Naive thymus-derived CD4-positive, alpha-beta T cell (primary cell): ENCODE results near the gene GZMA. TPM values are rescaled to one million over a fixed set of nuclear protein-coding genes. Genes with fewer than 3 reads are reported as not detected.
"Not testable (repeated sequence)": the region's sequence is repeated elsewhere in the genome, so short reads cannot be mapped to it uniquely, and the experiment has no call there.

Experiments
- ATAC-seq: fragments of 150-1000 bp; cut with Tn5 transposase; 2 replicates; pipeline ENCODE4 v1.10.0; 2021; ENCODE audit warnings: mild to moderate bottlenecking, moderate library complexity
- CTCF ChIA-PET: fragments of 350-600 bp; sonication (Branson Sonifier 250); formaldehyde crosslinking; loops from one replicate; lab custom pipeline; 2021; ENCODE audit warnings: antibody characterized with exemption; lab: Charles Lee
- POLR2A ChIA-PET: fragments of 350-600 bp; sonication (Branson Sonifier 250); formaldehyde crosslinking; loops from one replicate; lab custom pipeline; 2021; ENCODE audit warnings: antibody characterized with exemption, inconsistent platforms; lab: Charles Lee
- DNase-seq, 9 donors: peaks; one replicate each; pipeline versions ENCODE4 v3.0.0 to v3.0.0-alpha.2; 2020 to 2022; ENCODE audit warnings: mixed read lengths in 1 of 9
- H3K27ac ChIP-seq: one replicate; pipeline ENCODE4 v1.7.0; 2013; ENCODE audit warnings: mild to moderate bottlenecking, low read depth, low read length, moderate library complexity
- H3K27me3 ChIP-seq, 2 donors: one replicate each; pipeline ENCODE4 v1.7.0; 2013; ENCODE audit warnings: low read length in 2 of 2, mild to moderate bottlenecking in 2 of 2, moderate library complexity in 2 of 2; ENCODE audit not compliant: control insufficient read depth in 2 of 2, insufficient read depth in 2 of 2
- H3K36me3 ChIP-seq, 3 experiments: 1 replicate in 2 of 3; 2 replicates in 1 of 3; pipeline ENCODE4 v1.7.0; 2013; ENCODE audit warnings: low read length in 3 of 3, mild to moderate bottlenecking in 3 of 3, moderate library complexity in 1 of 3; ENCODE audit not compliant: insufficient read depth in 3 of 3, control insufficient read depth in 2 of 3
- H3K4me1 ChIP-seq, 2 donors: one replicate each; pipeline ENCODE4 v1.7.0; 2013; ENCODE audit warnings: low read length in 2 of 2, mild to moderate bottlenecking in 2 of 2, moderate library complexity in 1 of 2; ENCODE audit not compliant: control insufficient read depth in 2 of 2, insufficient read depth in 2 of 2
- H3K4me3 ChIP-seq: 2 replicates; pipeline ENCODE4 v1.7.0; 2013; ENCODE audit warnings: mild to moderate bottlenecking, low read length
- H3K9me3 ChIP-seq, 3 experiments: 1 replicate in 2 of 3; 2 replicates in 1 of 3; pipeline ENCODE4 v1.7.0; 2013; ENCODE audit warnings: low read length in 3 of 3; ENCODE audit not compliant: control insufficient read depth in 2 of 3
- H3K27ac Mint-ChIP-seq, 9 donors: one replicate each; pipeline ENCODE4 v1.8.0; 2020 to 2022; ENCODE audit warnings: mixed read lengths in 9 of 9, mild to moderate bottlenecking in 8 of 9, moderate library complexity in 5 of 9, inconsistent platforms in 2 of 9
- H3K27me3 Mint-ChIP-seq, 5 donors: one replicate each; pipeline ENCODE4 v1.8.0; 2021 to 2022; ENCODE audit warnings: mixed read lengths in 5 of 5, mild to moderate bottlenecking in 1 of 5
- H3K36me3 Mint-ChIP-seq, 5 donors: one replicate each; pipeline ENCODE4 v1.8.0; 2020 to 2022; ENCODE audit warnings: mixed read lengths in 5 of 5, mild to moderate bottlenecking in 3 of 5, inconsistent platforms in 1 of 5
- H3K4me1 Mint-ChIP-seq, 7 donors: one replicate each; pipeline ENCODE4 v1.8.0; 2020 to 2022; ENCODE audit warnings: mixed read lengths in 7 of 7, mild to moderate bottlenecking in 3 of 7, inconsistent platforms in 1 of 7
- H3K4me3 Mint-ChIP-seq, 10 donors: one replicate each; pipeline ENCODE4 v1.8.0; 2020 to 2022; ENCODE audit warnings: mild to moderate bottlenecking in 10 of 10, mixed read lengths in 10 of 10, moderate library complexity in 6 of 10, inconsistent platforms in 2 of 10
- H3K9me3 Mint-ChIP-seq, 11 donors: one replicate each; pipeline ENCODE4 v1.8.0; 2020 to 2022; ENCODE audit warnings: mixed read lengths in 11 of 11, mild to moderate bottlenecking in 4 of 11, inconsistent platforms in 1 of 11, moderate library complexity in 1 of 11
- intact Hi-C, 2 donors: fragments of 100-400 bp; cut with micrococcal nuclease; formaldehyde crosslinking; loops; one replicate each; pipeline ENCODE4 v1.15.1; 2023
- polyA plus RNA-seq, 2 donors: library from polyadenylated mRNA; unstranded; fragments of 300-500 nt; fragmentation: Illumina TruSeq; gene quantifications; one replicate each; pipeline ENCODE4 v1.2.3, GENCODE V29; 2021
- total RNA-seq, 6 experiments: library from RNA in 5 of 6; stranded (reverse) in 5 of 6; gene quantifications; 1 replicate in 5 of 6; 2 replicates in 1 of 6; pipeline ENCODE4 v1.2.3 and lab custom pipeline; 2021 to 2026

Gene GZMA
- total and polyA plus RNA-seq, 7 experiments from 2014 or later: 2.0 to 1,076 (median 10.9) TPM

GRCh38 chr5:55081541-55081940, 20.9 kb upstream of the GZMA start:
- ATAC-seq (no peak), DNase-seq (no peak)
- H3K27ac Mint-ChIP-seq: peak overlapping the region in 3 of 9 donors; percentile 33 to 82 (median 66)
- H3K4me3 Mint-ChIP-seq: peak overlapping the region in 1 of 10 donors; percentile 14
- intact Hi-C loops: no loop called here
- peaks cover 9 to 26% (median 14%) of the 10 kb centered on the region in 7 donors for H3K4me1 Mint-ChIP-seq
- CTCF ChIA-PET: no interaction called here
- POLR2A ChIA-PET: interaction anchor here (1.0 to 1.6 kb wide), 2 partner anchors 10 to 15 kb away, joined by 3 to 5 read pairs; no protein-coding TSS in a partner anchor
- H3K4me3 ChIP-seq: no peak overlapping the region
- H3K27me3 ChIP-seq: no peaks in the 10 kb centered on the region
- H3K27me3 Mint-ChIP-seq: peaks cover 0 to 9% (median 0%) of the 10 kb centered on the region in 5 donors
- peaks cover 0 to 3% (median 0%) of the 10 kb centered on the region in 3 experiments for H3K9me3 ChIP-seq
- no peak overlapping the region for H3K27ac ChIP-seq
- H3K4me1 ChIP-seq: no peaks in the 10 kb centered on the region
- peaks cover 0 to 82% (median 5%) of the 10 kb centered on the region in 5 donors for H3K36me3 Mint-ChIP-seq
- peaks cover 0 to 56% (median 12%) of the 10 kb centered on the region in 11 donors for H3K9me3 Mint-ChIP-seq
- no peaks in the 10 kb centered on the region for H3K36me3 ChIP-seq

DNA sequence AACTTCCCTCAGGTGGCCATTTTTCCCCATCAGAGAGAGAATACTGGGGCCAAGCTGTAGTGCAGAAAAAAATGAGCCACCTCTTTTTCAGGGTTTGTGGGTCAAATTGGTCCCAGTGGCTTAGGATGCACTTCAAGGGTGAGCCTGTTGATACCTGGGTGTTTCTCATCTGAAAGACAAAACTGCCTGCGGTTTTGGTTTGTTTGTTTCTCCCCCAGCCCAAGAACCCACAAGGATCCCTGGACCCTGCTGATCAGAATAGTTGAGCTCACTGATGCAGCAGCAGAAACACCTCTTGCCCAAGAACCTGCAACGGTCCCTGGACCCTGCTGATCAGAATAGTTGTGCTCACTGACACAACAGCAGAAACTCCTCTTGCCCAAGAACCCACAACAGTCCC, 13.1 kb upstream of the GZMA start:
- H3K9me3 ChIP-seq, H3K27ac ChIP-seq, H3K4me3 ChIP-seq, H3K27me3 ChIP-seq, H3K4me3 Mint-ChIP-seq, intact Hi-C loops, H3K4me1 ChIP-seq, POLR2A ChIA-PET, ATAC-seq, H3K27me3 Mint-ChIP-seq, DNase-seq, CTCF ChIA-PET, H3K36me3 ChIP-seq, H3K27ac Mint-ChIP-seq: not testable (repeated sequence)
- peaks cover 0 to 76% (median 0%) of the 10 kb centered on the region in 5 donors for H3K36me3 Mint-ChIP-seq
- peaks cover 0 to 44% (median 4%) of the 10 kb centered on the region in 11 donors for H3K9me3 Mint-ChIP-seq
- H3K4me1 Mint-ChIP-seq: peaks cover 18 to 41% (median 27%) of the 10 kb centered on the region in 7 donors

DNA sequence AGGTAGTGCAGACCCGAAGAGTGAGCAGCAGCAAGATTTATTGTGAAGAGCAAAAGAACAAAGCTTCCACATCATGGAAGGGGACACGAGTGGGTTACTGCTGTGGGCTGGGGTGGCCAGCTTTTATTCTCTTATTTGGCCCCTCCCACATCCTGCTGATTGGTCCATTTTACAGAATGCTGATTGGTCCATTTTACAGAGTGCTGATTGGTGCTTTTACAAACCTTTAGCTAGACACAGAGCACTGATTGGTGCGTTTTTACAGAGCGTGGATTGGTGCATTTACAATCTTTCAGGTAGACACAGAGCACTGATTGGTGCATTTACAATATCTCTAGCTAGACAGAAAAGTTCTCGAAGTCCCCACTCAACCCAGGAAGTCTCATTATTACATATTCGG, 11.4 kb upstream of the GZMA start:
- Mint-ChIP-seq H3K36me3 (peaks cover 0 to 79% (median 6%) of the 10 kb centered on the region in 5 donors), H3K9me3 (peaks cover 0 to 43% (median 6%) of the 10 kb centered on the region in 11 donors), H3K4me1 (peaks cover 28 to 51% (median 44%) of the 10 kb centered on the region in 7 donors)
- H3K4me3 Mint-ChIP-seq, H3K36me3 ChIP-seq, H3K27ac Mint-ChIP-seq, H3K27me3 ChIP-seq, H3K4me3 ChIP-seq, H3K27me3 Mint-ChIP-seq, DNase-seq, H3K9me3 ChIP-seq, ATAC-seq, H3K27ac ChIP-seq, intact Hi-C loops: not testable (repeated sequence)
- ChIA-PET CTCF (interaction anchor here (1.0 kb wide), 1 partner anchor 20 kb away, joined by 3 read pairs; no protein-coding TSS in a partner anchor), POLR2A (interaction anchor here (1.0 to 1.7 kb wide), 4 partner anchors 10 to 53 kb away, joined by 3 to 6 read pairs (median 4); no protein-coding TSS in a partner anchor)
- peaks cover 17 to 26% of the 10 kb centered on the region in 2 donors for H3K4me1 ChIP-seq

DNA sequence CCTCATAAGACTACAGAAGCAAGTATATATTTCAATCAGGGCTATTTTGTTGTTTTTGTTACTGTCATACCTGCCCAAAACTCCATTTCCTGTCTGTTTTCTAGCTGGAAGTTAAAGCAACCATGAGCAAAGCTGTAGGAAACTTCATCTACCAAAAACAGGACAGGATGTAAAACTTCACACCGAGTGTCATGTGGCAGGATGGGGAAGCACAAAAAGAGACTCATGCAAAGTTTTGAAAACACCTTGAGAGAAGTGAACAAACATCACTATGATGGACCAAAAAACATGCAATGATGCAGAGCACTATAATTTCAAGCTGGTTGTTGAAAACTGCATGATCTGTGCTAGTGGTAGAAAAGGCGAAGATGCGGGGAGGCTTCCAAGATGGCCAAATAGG, 6.3 kb upstream of the GZMA start:
- ATAC-seq (peak; percentile 55), DNase-seq (peak in 7 of 9 donors; percentile 17 to 65 (median 46))
- H3K27ac Mint-ChIP-seq: peak overlapping the region; percentile 88 to 100 (median 94)
- H3K27me3 Mint-ChIP-seq: no peaks in the 10 kb centered on the region
- Histone ChIP-seq H3K27ac (peak overlapping the region; percentile 59), H3K36me3 (no peaks in the 10 kb centered on the region), H3K4me1 (peaks cover 38 to 49% of the 10 kb centered on the region in 2 donors), H3K27me3 (no peaks in the 10 kb centered on the region), H3K9me3 (peaks cover 0 to 10% (median 0%) of the 10 kb centered on the region in 3 experiments), H3K4me3 (peak overlapping the region; percentile 33)
- CTCF ChIA-PET: interaction anchor here (0.7 to 1.8 kb wide), 6 partner anchors 11 to 152 kb away, joined by 3 to 13 read pairs (median 4); no protein-coding TSS in a partner anchor
- intact Hi-C loops: loop anchor here (1.0 to 5.0 kb wide), 7 partner anchors 8 to 1856 kb away; partner anchors contain the start of genes MIER3 (in 1 of the 2) and SLC38A9 (in 1 of the 2)
- H3K36me3 Mint-ChIP-seq: peaks cover 14 to 90% (median 22%) of the 10 kb centered on the region in 5 donors
- peaks cover 14 to 58% (median 28%) of the 10 kb centered on the region in 11 donors for H3K9me3 Mint-ChIP-seq
- H3K4me1 Mint-ChIP-seq: peaks cover 49 to 88% (median 83%) of the 10 kb centered on the region in 7 donors
- POLR2A ChIA-PET: interaction anchor here (0.6 to 2.3 kb wide), 16 partner anchors 15 to 97 kb away, joined by 3 to 18 read pairs (median 5); no protein-coding TSS in a partner anchor
- H3K4me3 Mint-ChIP-seq: peak overlapping the region; percentile 16 to 84 (median 69)

- Mint-ChIP-seq H3K36me3 (peaks cover 14 to 85% (median 22%) of the 10 kb centered on the region in 5 donors), H3K27me3 (no peaks in the 10 kb centered on the region), H3K4me3 (peak overlapping the region; percentile 16 to 79 (median 70)), H3K9me3 (peaks cover 14 to 57% (median 28%) of the 10 kb centered on the region in 11 donors), H3K27ac (peak overlapping the region; percentile 88 to 100 (median 94)), H3K4me1 (peaks cover 50 to 95% (median 90%) of the 10 kb centered on the region in 7 donors)
- H3K4me1 ChIP-seq: peaks cover 42 to 52% of the 10 kb centered on the region in 2 donors
- H3K27ac ChIP-seq: peak overlapping the region; percentile 59
- ATAC-seq (peak; percentile 85), DNase-seq (peak in 7 of 9 donors; percentile 61 to 83 (median 74))
- CTCF ChIA-PET: interaction anchor here (0.8 to 1.8 kb wide), 7 partner anchors 22 to 153 kb away, joined by 3 to 13 read pairs (median 4); no protein-coding TSS in a partner anchor
- intact Hi-C loops: loop anchor here (1.0 to 5.0 kb wide), 8 partner anchors 7 to 1855 kb away; partner anchors contain the start of genes MIER3 (in 1 of the 2) and SLC38A9 (in 1 of the 2)
- POLR2A ChIA-PET: interaction anchor here (0.6 to 2.3 kb wide), 14 partner anchors 16 to 133 kb away, joined by 3 to 18 read pairs (median 6); no protein-coding TSS in a partner anchor
- peak overlapping the region; percentile 33 for H3K4me3 ChIP-seq
- H3K27me3 ChIP-seq: no peaks in the 10 kb centered on the region
- H3K36me3 ChIP-seq: no peaks in the 10 kb centered on the region
- H3K9me3 ChIP-seq: peaks cover 0 to 10% (median 0%) of the 10 kb centered on the region in 3 experiments
Observed at GRCh38 chr5:55096861-55097260, 5.6 kb upstream of the GZMA start.

DNA sequence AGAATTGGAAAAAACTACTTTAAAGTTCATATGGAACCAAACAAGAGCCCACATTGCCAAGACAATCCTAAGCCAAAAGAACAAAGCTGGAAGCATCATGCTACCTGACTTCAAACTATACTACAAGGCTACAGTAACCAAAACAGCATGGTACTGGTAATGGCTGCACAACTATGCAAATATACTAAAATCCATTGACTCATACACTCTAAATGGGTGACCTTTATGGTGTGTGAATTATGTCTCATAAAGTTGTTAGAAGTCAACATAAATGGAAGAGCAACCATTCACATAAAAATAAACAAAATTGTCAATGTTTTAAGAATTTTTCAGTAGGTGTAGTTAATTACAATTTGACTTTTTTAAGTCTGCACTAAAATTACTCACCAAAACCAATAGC, 1.3 kb upstream of the GZMA start:
- DNase-seq, H3K27me3 ChIP-seq, ATAC-seq, H3K9me3 ChIP-seq, H3K36me3 ChIP-seq, H3K27me3 Mint-ChIP-seq, H3K4me3 ChIP-seq: not testable (repeated sequence)
- H3K4me1 ChIP-seq: peaks cover 43 to 57% of the 10 kb centered on the region in 2 donors
- peak overlapping the region; percentile 21 for H3K27ac ChIP-seq
- intact Hi-C loops: loop anchor here (1.0 to 10.0 kb wide), 5 partner anchors 74 to 664 kb away; partner anchors contain the start of genes ESM1 (in 1 of the 2) and SNX18 (in 1 of the 2)
- Mint-ChIP-seq H3K36me3 (peaks cover 14 to 71% (median 21%) of the 10 kb centered on the region in 5 donors), H3K4me3 (peak overlapping the region; percentile 22 to 93 (median 87)), H3K4me1 (peaks cover 52 to 94% (median 87%) of the 10 kb centered on the region in 7 donors), H3K27ac (peak overlapping the region in 7 of 9 donors; percentile 77 to 93 (median 90)), H3K9me3 (peaks cover 12 to 37% (median 25%) of the 10 kb centered on the region in 11 donors)
- ChIA-PET POLR2A (interaction anchor here (0.5 to 2.5 kb wide), 6 partner anchors 10 to 157 kb away, joined by 3 to 8 read pairs (median 4); no protein-coding TSS in a partner anchor), CTCF (interaction anchor here (4.6 kb wide), 1 partner anchor 44 kb away, joined by 25 read pairs; no protein-coding TSS in a partner anchor)
